GM13976 (cell line): Measurements from ENCODE around the gene UMAD1.
"Not testable (repeated sequence)": the region's sequence is repeated elsewhere in the genome, so short reads cannot be mapped to it uniquely, and the experiment has no call there.

ENCODE experiments used
- DNase-seq: peaks from one replicate; pipeline ENCODE4 v3.0.0; 2012; ENCODE audit warnings: low spot score
- in situ Hi-C: fragments of 300-500 bp; cut with MboI; formaldehyde crosslinking; loops from one replicate; pipeline ENCODE4 v1.12.0; 2022; ENCODE audit warnings: low sequenced_read_pairs, mixed read lengths, inconsistent platforms; ENCODE audit not compliant: unreplicated experiment
- TF ChIP-seq, protein P1 (sequence below): IDR thresholded peaks from 2 replicates; pipeline ENCODE4 v1.5.1; 2012; ENCODE audit warnings: borderline replicate concordance, mild to moderate bottlenecking; ENCODE audit not compliant: insufficient read depth; ENCODE audit errors: extremely low read depth, missing control alignments, control extremely low read depth

UMAD1 gene

DNA sequence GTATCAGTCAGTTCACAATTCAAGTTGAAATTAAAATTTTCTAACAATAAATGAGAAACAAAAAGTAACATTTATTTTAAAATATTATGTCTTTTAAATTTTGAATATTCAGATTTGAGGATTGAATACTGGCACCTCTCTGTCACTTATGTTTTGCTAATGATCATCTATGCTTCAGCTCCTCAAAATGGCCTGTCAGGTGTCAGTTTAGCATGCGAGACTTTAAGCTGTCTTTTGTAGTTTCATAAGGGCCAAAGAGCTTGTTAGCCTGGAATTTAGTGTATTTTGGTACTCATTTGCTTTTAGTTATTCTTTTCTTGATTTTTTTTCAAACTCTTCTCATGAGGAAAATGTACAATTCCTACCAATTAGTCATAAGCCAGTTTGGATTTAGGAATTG lies 179.9 kb downstream of the UMAD1 start:
- in situ Hi-C loops: no loop called here
- TF ChIP-seq, protein P1, sequence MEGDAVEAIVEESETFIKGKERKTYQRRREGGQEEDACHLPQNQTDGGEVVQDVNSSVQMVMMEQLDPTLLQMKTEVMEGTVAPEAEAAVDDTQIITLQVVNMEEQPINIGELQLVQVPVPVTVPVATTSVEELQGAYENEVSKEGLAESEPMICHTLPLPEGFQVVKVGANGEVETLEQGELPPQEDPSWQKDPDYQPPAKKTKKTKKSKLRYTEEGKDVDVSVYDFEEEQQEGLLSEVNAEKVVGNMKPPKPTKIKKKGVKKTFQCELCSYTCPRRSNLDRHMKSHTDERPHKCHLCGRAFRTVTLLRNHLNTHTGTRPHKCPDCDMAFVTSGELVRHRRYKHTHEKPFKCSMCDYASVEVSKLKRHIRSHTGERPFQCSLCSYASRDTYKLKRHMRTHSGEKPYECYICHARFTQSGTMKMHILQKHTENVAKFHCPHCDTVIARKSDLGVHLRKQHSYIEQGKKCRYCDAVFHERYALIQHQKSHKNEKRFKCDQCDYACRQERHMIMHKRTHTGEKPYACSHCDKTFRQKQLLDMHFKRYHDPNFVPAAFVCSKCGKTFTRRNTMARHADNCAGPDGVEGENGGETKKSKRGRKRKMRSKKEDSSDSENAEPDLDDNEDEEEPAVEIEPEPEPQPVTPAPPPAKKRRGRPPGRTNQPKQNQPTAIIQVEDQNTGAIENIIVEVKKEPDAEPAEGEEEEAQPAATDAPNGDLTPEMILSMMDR: no peak
- no peak for DNase-seq

DNA sequence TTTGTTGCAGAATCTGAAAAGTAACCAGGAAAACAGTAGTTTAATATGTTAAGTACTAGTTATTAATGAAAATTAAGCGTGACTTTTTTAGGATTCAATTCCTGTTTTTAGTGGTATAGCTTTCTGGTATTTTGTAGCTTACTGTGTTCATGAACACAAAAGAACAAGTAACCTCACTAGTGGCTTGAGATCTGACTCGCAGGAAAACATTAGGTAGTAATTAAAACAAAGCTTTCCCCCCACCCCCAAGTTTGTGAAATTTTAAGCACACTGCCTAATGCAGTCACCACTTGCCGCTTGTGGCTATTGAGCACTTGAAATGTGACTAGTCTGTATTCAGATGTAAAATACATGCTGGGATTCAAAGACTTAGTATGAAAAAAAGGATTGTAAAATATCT lies 180.4 kb downstream of the UMAD1 start:
- TF ChIP-seq, protein P1: no peak
- DNase-seq: no peak
- in situ Hi-C loops: no loop called here

DNA sequence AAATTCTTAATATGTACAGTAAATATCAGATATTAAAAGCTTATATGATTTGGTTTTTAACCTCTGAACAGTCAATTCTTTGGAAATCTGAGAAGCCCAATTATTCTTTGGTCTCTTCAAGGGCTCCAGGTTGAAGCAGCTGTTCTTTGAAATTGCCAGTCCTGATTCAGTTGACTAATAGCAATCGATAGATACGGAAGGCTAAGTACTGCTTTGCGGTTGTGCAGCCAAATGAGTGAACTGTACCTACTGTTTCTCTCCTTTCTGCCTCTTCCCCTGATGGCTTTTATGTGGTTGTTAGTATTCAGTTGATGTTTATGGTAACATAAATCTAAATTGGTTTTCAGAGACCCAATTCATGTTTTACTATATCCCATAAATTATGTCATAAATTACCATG lies 181.0 kb downstream of the UMAD1 start:
- TF ChIP-seq, protein P1: no peak
- DNase-seq: no peak
- in situ Hi-C loops: no loop called here

DNA sequence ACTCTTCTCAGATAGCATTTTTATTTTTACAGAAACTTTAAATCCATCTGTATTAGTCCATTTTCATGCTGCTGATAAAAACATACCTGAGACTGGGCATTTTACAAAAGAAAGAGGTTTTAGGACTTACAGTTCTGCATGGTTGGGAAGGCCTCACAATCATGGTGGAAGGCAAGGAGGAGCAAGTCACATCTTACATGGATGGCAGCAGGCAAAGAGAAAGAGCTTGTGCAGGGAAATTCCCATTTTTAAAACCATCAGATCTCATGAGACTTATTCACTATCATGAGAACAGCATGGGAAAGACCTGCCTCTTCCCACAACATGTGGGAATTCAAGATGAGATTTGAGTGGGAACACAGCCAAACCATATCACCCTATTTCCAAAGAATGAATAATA lies 184.7 kb downstream of the UMAD1 start:
- in situ Hi-C loops, DNase-seq: not testable (repeated sequence)

DNA sequence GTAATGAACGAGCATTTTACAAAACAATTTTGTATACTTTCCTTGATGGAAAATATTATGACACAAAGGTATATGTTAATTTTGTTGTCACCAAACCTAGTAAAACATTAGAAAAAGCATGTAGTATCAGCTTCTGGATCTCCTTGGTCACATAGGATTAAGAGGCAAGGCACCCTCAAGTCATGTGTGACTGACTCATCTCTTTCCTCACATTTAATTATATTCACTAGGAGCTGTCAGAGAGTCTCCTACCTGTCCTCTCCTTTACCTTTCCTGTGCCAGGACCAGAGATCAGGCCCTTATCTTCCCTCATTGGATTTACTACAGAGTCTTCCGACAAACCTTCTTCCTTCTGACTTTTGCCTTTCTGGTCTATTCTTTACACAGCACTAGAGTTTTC lies 189.1 kb downstream of the UMAD1 start:
- in situ Hi-C loops: no loop called here
- no peak for DNase-seq
- TF ChIP-seq, protein P1: no peak

DNA sequence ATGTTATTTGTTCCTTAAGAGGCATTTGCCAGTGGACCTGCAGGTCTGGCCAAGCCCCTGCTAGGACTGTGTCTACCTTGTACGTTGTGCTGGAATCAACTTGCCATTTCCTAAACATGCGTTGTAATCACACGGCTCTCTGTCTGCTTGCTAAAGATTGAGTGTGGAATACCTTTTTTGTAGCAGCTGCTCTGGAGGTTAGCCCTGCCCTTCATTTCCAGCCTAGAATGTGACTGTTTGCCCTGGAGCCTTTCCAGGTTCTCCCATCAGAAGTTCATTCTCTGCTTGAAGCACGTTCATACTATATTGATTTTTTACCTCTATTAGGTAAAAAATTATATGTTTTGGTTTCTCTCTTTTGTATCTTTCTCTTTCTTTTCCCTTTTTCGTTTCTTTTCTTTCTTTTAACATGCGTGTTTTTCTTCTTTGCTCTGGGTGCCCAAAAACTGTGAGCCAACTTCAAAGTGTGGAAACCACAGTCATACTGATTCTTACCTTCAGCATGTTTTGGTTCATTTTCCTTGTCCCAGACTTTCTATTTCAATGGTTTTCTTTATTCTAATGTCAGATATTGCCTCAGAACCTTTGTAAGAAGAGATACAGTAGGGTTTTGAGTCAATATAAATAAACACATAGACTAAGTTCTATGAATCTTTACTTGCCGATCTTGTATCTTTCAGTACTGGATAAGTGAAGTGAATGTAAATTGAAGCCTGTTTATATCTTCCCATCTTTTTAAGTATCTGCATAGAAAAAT lies 189.7 kb downstream of the UMAD1 start:
- in situ Hi-C loops: no loop called here
- DNase-seq: no peak
- TF ChIP-seq, protein P1: no peak

DNA sequence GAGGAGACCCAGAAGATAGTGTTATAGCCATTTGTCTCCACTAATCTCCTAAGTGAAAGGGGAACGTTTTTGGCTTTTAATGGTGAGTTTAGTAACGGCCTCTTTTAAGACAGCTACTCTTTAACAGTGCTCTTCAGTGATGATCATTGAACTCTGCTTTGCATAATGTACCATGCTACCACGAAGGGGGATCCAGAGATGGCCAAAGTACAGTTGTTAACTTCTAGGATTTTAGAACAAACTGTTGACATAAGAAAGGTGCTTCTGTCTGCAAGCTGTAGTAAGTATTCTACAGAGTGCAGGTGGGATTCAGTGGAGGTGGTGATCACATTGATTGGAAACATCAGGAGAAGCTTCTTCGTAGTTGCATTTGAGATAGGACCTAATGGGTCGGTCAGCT lies 192.0 kb downstream of the UMAD1 start:
- TF ChIP-seq, protein P1: no peak
- no peak for DNase-seq
- in situ Hi-C loops: no loop called here
